Cerebellar nuclear complex (tissue), 1 donor: ENCODE results near the gene AATK.

ENCODE experiments used
- DNase-seq, 2 experiments: peaks; one replicate each; lab custom pipeline; 2025; lab: John Stamatoyannopoulos, UW

AATK gene

GRCh38 chr17:81114351-81115093 is 51.5 kb downstream of the AATK start:
- DNase-seq, result no peak

- no peak for DNase-seq
Observed at GRCh38 chr17:81113158-81113724, 52.8 kb downstream of the AATK start.

GRCh38 chr17:81112450-81112849 is 53.6 kb downstream of the AATK start:
- no peak for DNase-seq

- no peak for DNase-seq
Observed at GRCh38 chr17:81111066-81111465, 55.0 kb downstream of the AATK start.

- DNase-seq, result no peak
Observed at GRCh38 chr17:81110488-81111040, 55.5 kb downstream of the AATK start.

- no peak for DNase-seq
Observed at GRCh38 chr17:81109957-81110356, 56.1 kb downstream of the AATK start.

- DNase-seq, result no peak
Observed at GRCh38 chr17:81108220-81108619, 57.8 kb downstream of the AATK start.

- no peak for DNase-seq
Observed at GRCh38 chr17:81106716-81107115, 59.3 kb downstream of the AATK start.

- no peak for DNase-seq
Observed at GRCh38 chr17:81103379-81103778, 62.6 kb downstream of the AATK start.

- no peak for DNase-seq
Observed at GRCh38 chr17:81102869-81103268, 63.2 kb downstream of the AATK start.

- DNase-seq, result no peak
Observed at GRCh38 chr17:81102352-81102751, 63.7 kb downstream of the AATK start.

- DNase-seq, result no peak
Observed at GRCh38 chr17:81101614-81102306, 64.3 kb downstream of the AATK start.

- no peak for DNase-seq
Observed at GRCh38 chr17:81100668-81101067, 65.4 kb downstream of the AATK start.

GRCh38 chr17:81099888-81100287 is 66.1 kb downstream of the AATK start:
- no peak for DNase-seq

GRCh38 chr17:81097943-81098308 is 68.1 kb downstream of the AATK start:
- no peak for DNase-seq

GRCh38 chr17:81097134-81097942 is 68.7 kb downstream of the AATK start:
- no peak for DNase-seq

GRCh38 chr17:81096741-81097133 is 69.3 kb downstream of the AATK start:
- no peak for DNase-seq

- no peak for DNase-seq
Observed at GRCh38 chr17:81095383-81095762, 70.6 kb downstream of the AATK start.

GRCh38 chr17:81094509-81095382 is 71.3 kb downstream of the AATK start:
- DNase-seq, result no peak

GRCh38 chr17:81093619-81094508 is 72.2 kb downstream of the AATK start:
- DNase-seq, result peak in 1 of 2 experiments; percentile 34
